Sigmoid colon (tissue), 7 donors: ENCODE data around the gene PDE6D. TPM values are rescaled to one million over a fixed set of nuclear protein-coding genes. Genes with fewer than 3 reads are reported as not detected.
A peak's percentile ranks its signal among the peaks of the same experiment; 100 is the strongest.

Source experiments
- DNase-seq: peaks from one replicate; pipeline ENCODE4 v3.0.0-alpha.2; 2019
- H3K27ac ChIP-seq, 4 donors: fragments of 200-600 bp; sonication (generic); one replicate each; pipeline ENCODE4 v1.5.1; 2016 to 2019; ENCODE audit warnings: mild to moderate bottlenecking in 1 of 4
- H3K27me3 ChIP-seq, 3 donors: fragments of 200-600 bp; sonication (generic); one replicate each; pipeline ENCODE4 v1.5.1; 2019; ENCODE audit warnings: mild to moderate bottlenecking in 1 of 3
- H3K36me3 ChIP-seq, 4 donors: fragments of 200-600 bp; sonication (generic); one replicate each; pipeline ENCODE4 v1.5.1; 2016 to 2019
- H3K4me1 ChIP-seq, 4 donors: fragments of 200-600 bp; sonication (generic); one replicate each; pipeline ENCODE4 v1.5.1; 2017 to 2019
- H3K4me3 ChIP-seq, 4 donors: fragments of 200-600 bp; sonication (generic); one replicate each; pipeline ENCODE4 v1.5.1; 2017 to 2019; ENCODE audit warnings: mild to moderate bottlenecking in 2 of 4, moderate library complexity in 1 of 4
- H3K9me3 ChIP-seq, 4 donors: fragments of 200-600 bp in 3 of 4; sonication (generic) in 3 of 4; one replicate each; pipeline versions ENCODE4 v1.5.1 to v1.6.1; 2013 to 2019
- CTCF ChIP-seq, 4 experiments: fragments of 450-650 bp in 3 of 4; fragments of 200-600 bp in 1 of 4; IDR thresholded peaks; one replicate each; pipeline ENCODE4 v1.5.1; 2016 to 2019; ENCODE audit warnings: antibody characterized with exemption in 4 of 4, mild to moderate bottlenecking in 3 of 4, moderate library complexity in 2 of 4
- EP300 ChIP-seq, 4 donors: sonication (generic); formaldehyde crosslinking; IDR thresholded peaks; one replicate each; pipeline ENCODE4 v1.6.1; 2017; ENCODE audit warnings: antibody characterized with exemption in 4 of 4
- POLR2A ChIP-seq, 2 donors: fragments of 450-650 bp; IDR thresholded peaks; one replicate each; pipeline ENCODE4 v1.6.1; 2016; ENCODE audit warnings: antibody characterized with exemption in 2 of 2, mild to moderate bottlenecking in 2 of 2, moderate library complexity in 2 of 2
- POLR2AphosphoS5 ChIP-seq, 4 donors: sonication (generic); formaldehyde crosslinking; IDR thresholded peaks; one replicate each; pipeline ENCODE4 v1.6.1; 2017; ENCODE audit warnings: antibody characterized with exemption in 4 of 4
- WGBS, 2 donors: extraction: QIAGEN DNeasy Blood & Tissue Kit; methylation state at CpG; one replicate each; pipeline ENCODE4 v1.1.7; 2013; 5-methylcytosine and 5-hydroxymethylcytosine counted together
- intact Hi-C: fragments of 100-400 bp; cut with DNase I; formaldehyde crosslinking; loops from one replicate; pipeline ENCODE4 v1.15.1; 2023
- polyA plus RNA-seq, 3 donors: library from polyadenylated mRNA; stranded (reverse); fragments of 200-250 nt; gene quantifications; one replicate each; pipeline ENCODE4 v1.2.3, GENCODE V29; 2013
- total RNA-seq, 4 donors: library from RNA; depleted of rRNA; stranded (reverse); fragments of >200 nt; gene quantifications; one replicate each; pipeline ENCODE4 v1.1.0, GENCODE V29; 2016
- donor health status: healthy with polysubstance abuse.
- donor health status: Bipolar disorder and iron deficiency.
- donor health status: healthy.

Gene PDE6D
- 10 to 100 TPM; 19.9 to 44.9 (median 26.3) TPM for total RNA-seq
- 10 to 100 TPM; 23.1 to 28.9 (median 24.6) TPM for polyA plus RNA-seq

- intact Hi-C loops = loop anchor here (5.0 to 10.0 kb wide), 2 partner anchors 96 to 169 kb away; no protein-coding TSS in a partner anchor
- H3K9me3 ChIP-seq = no peaks in the 10 kb centered on the region
- no peaks in the 10 kb centered on the region for H3K27me3 ChIP-seq
- peak within 1 kb of the TSS; percentile 66 to 84 (median 75) for H3K4me3 ChIP-seq
- H3K27ac ChIP-seq = peak within 1 kb of the TSS; percentile 85 to 89 (median 87)
- 1% methylated on average over 67 of the region's 67 CpGs for WGBS, 2 donors
- H3K36me3 ChIP-seq = no peaks in the 10 kb centered on the region
- TF ChIP-seq CTCF (IDR thresholded peaks at IDR 0.05) (no peak), POLR2AphosphoS5 (IDR thresholded peaks at IDR 0.05) (peak; percentile 95 to 99 (median 96)), POLR2A (IDR thresholded peaks at IDR 0.05) (peak; percentile 82 to 95), EP300 (IDR thresholded peaks at IDR 0.05) (no peak)
- H3K4me1 ChIP-seq = peaks cover 0 to 42% (median 38%) of the 10 kb centered on the region in 4 donors
- DNase-seq = peak; percentile 99
These were observed at the start of gene PDE6D for GRCh38 chr2:231780909-231781797. Gene PDE6D, minus strand, starts transcription at chr2:231781282. Its CDS starts 168 bp downstream, at chr2:231781114.

- intact Hi-C loops = no loop called here
- H3K36me3 ChIP-seq = no peaks in the 10 kb centered on the region
- H3K9me3 ChIP-seq = peaks cover 0 to 3% (median 0%) of the 10 kb centered on the region in 4 donors
- no peaks in the 10 kb centered on the region for H3K4me1 ChIP-seq
- no peak overlapping the region for H3K4me3 ChIP-seq
- TF ChIP-seq CTCF (IDR thresholded peaks at IDR 0.05) = no peak
- TF ChIP-seq EP300 (IDR thresholded peaks at IDR 0.05) = no peak
- no peak for TF ChIP-seq POLR2A (IDR thresholded peaks at IDR 0.05)
- TF ChIP-seq POLR2AphosphoS5 (IDR thresholded peaks at IDR 0.05) = no peak
- H3K27me3 ChIP-seq = no peaks in the 10 kb centered on the region
- WGBS, 2 donors = 30 to 52% methylated on average over 3 of the region's 3 CpGs
- H3K27ac ChIP-seq = no peak overlapping the region
- no peak for DNase-seq
These were observed 40.8 kb upstream of the PDE6D start for GRCh38 chr2:231821908-231822307.

- Histone ChIP-seq H3K27ac (no peak overlapping the region), H3K4me3 (no peak overlapping the region), H3K9me3 (peaks cover 0 to 3% (median 0%) of the 10 kb centered on the region in 4 donors), H3K4me1 (no peaks in the 10 kb centered on the region), H3K27me3 (no peaks in the 10 kb centered on the region), H3K36me3 (no peaks in the 10 kb centered on the region)
- no peak for TF ChIP-seq POLR2AphosphoS5 (IDR thresholded peaks at IDR 0.05)
- no peak for DNase-seq
- intact Hi-C loops = no loop called here
- WGBS, 2 donors = 68 to 74% methylated on average over 12 of the region's 12 CpGs
These were observed 39.8 kb upstream of the PDE6D start for GRCh38 chr2:231820786-231821303.

- TF ChIP-seq POLR2A (IDR thresholded peaks at IDR 0.05) (no peak), POLR2AphosphoS5 (IDR thresholded peaks at IDR 0.05) (no peak)
- intact Hi-C loops = no loop called here
- Histone ChIP-seq H3K27me3 (no peaks in the 10 kb centered on the region), H3K27ac (no peak overlapping the region), H3K36me3 (peaks cover 0 to 2% (median 0%) of the 10 kb centered on the region in 4 donors), H3K4me3 (no peak overlapping the region), H3K4me1 (no peaks in the 10 kb centered on the region), H3K9me3 (peaks cover 0 to 3% (median 0%) of the 10 kb centered on the region in 4 donors)
- 73 to 75% methylated on average over 2 of the region's 2 CpGs for WGBS, 2 donors
- no peak for DNase-seq
These were observed 38.5 kb upstream of the PDE6D start for GRCh38 chr2:231819447-231820042.

GRCh38 chr2:231816327-231817026 lies 35.4 kb upstream of the PDE6D start:
- TF ChIP-seq POLR2AphosphoS5 (IDR thresholded peaks at IDR 0.05) (no peak), CTCF (IDR thresholded peaks at IDR 0.05) (no peak), POLR2A (IDR thresholded peaks at IDR 0.05) (no peak), EP300 (IDR thresholded peaks at IDR 0.05) (no peak)
- no peaks in the 10 kb centered on the region for H3K27me3 ChIP-seq
- no peaks in the 10 kb centered on the region for H3K9me3 ChIP-seq
- no peak overlapping the region for H3K4me3 ChIP-seq
- peaks cover 0 to 25% (median 0%) of the 10 kb centered on the region in 4 donors for H3K36me3 ChIP-seq
- no peak for DNase-seq
- no peaks in the 10 kb centered on the region for H3K4me1 ChIP-seq
- intact Hi-C loops = no loop called here
- no peak overlapping the region for H3K27ac ChIP-seq
- 71 to 88% methylated on average over 8 of the region's 8 CpGs for WGBS, 2 donors
